GM10248 (cell line): ENCODE results near the gene MRS2.

Source experiments
- CTCF ChIA-PET: fragments of 300-600 bp; sonication (Branson Sonifier 250); formaldehyde crosslinking; extraction: SDS; loops from one replicate; lab custom pipeline; 2021; ENCODE audit warnings: antibody characterized with exemption; lab: Yijun Ruan, JAX
- POLR2A ChIA-PET: fragments of 350-650 bp; sonication (Branson Sonifier 250); formaldehyde crosslinking; extraction: SDS; loops from one replicate; lab custom pipeline; 2020; ENCODE audit warnings: antibody characterized with exemption; lab: Yijun Ruan, JAX
- DNase-seq: peaks from one replicate; pipeline ENCODE4 v3.0.0; 2012; ENCODE audit errors: extremely low spot score
- TF ChIP-seq, protein P1 (sequence below): IDR thresholded peaks from 2 replicates; pipeline ENCODE4 v1.5.1; 2012; ENCODE audit warnings: mild to moderate bottlenecking, low read depth; ENCODE audit errors: extremely low read depth, missing control alignments, control extremely low read depth

Gene MRS2

DNA sequence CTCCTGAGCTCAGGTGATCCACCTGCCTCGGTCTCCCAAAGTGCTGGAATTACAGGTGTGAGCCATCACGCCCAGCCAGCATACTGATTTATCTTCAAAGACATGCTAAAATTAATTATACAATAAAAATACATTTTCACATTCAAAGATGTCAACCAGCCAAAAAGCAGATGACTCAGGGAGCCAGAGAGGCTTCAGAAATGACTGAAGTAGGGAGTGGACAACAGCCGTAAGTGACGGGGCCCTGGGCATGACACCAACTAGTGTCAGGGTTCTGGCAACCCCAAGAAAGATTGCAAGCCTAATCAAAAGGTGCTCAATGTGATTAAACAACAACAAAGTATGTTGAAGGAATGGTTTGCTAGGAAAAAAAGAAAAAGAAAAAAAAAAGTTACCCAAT, 58.2 kb downstream of the MRS2 start:
- TF ChIP-seq, protein P1, sequence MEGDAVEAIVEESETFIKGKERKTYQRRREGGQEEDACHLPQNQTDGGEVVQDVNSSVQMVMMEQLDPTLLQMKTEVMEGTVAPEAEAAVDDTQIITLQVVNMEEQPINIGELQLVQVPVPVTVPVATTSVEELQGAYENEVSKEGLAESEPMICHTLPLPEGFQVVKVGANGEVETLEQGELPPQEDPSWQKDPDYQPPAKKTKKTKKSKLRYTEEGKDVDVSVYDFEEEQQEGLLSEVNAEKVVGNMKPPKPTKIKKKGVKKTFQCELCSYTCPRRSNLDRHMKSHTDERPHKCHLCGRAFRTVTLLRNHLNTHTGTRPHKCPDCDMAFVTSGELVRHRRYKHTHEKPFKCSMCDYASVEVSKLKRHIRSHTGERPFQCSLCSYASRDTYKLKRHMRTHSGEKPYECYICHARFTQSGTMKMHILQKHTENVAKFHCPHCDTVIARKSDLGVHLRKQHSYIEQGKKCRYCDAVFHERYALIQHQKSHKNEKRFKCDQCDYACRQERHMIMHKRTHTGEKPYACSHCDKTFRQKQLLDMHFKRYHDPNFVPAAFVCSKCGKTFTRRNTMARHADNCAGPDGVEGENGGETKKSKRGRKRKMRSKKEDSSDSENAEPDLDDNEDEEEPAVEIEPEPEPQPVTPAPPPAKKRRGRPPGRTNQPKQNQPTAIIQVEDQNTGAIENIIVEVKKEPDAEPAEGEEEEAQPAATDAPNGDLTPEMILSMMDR = no peak
- no peak for DNase-seq
- CTCF ChIA-PET = interaction anchor here (0.9 to 1.4 kb wide), 2 partner anchors 11 to 30 kb away, joined by 3 to 4 read pairs; no protein-coding TSS in a partner anchor
- POLR2A ChIA-PET = no interaction called here

DNA sequence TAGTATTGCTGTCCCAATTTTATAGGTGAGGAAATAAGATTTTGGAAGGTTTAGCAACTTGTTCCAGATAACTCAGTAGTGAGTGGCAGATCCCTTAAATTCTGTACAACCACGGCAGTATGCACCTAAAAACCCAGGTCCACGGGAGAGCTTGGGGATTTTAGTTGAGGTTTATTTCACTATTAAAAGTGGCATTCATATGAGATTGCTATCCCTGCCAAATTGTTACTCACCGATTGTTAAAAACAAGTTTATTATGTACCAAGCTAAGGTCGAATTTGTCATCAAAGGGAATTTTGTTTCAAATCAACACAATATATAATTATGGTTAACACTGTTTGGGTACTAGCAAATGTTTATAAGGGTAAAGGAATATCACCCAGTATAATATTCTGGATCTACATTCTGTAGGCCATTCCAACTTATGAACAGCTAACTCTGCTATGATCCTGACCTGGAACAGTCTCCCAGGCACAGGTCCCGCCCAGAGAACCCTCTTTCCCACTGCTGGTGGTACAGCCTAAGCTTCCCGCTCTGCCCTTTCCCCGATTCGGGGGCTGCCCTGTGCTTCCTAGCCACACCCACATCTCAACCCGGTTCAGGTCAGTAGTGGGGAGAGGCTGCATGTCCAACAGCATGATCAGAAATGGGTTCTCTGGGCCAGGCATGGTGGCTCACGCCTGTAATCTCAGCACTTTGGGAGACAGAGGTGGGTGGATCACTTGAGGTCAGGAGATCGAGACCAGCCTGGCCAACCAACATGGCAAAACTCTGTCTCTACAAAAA, 61.7 kb downstream of the MRS2 start:
- TF ChIP-seq, protein P1 = no peak
- DNase-seq = no peak
- ChIA-PET CTCF (interaction anchor here (1.3 to 2.3 kb wide), 4 partner anchors 10 to 30 kb away, joined by 3 to 6 read pairs (median 4); partner anchors contain the start of gene ALDH5A1), POLR2A (no interaction called here)

DNA sequence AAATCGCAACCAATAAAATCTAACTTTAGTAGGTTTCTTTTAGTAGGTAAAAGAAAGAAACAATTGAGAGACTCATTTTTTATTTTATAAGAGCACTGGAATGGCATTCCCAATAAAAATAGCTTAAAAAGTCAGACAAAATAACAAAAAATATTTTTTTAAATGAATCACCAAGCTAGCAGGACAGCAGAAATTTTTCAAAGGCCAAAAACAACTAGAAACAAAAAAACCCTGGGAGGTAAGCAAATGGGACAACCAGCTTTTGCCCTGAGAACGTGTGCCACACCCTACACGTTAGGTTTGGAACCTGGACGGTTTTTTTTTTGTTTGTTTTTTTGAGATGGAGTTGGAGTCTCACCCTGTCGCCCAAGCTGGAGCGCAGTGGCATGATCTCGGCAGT, 67.1 kb downstream of the MRS2 start:
- POLR2A ChIA-PET = no interaction called here
- CTCF ChIA-PET = interaction anchor here (1.0 to 1.3 kb wide), 2 partner anchors 11 to 25 kb away, joined by 3 to 4 read pairs; partner anchors contain the start of gene ALDH5A1
- TF ChIP-seq, protein P1 = no peak
- DNase-seq = no peak

DNA sequence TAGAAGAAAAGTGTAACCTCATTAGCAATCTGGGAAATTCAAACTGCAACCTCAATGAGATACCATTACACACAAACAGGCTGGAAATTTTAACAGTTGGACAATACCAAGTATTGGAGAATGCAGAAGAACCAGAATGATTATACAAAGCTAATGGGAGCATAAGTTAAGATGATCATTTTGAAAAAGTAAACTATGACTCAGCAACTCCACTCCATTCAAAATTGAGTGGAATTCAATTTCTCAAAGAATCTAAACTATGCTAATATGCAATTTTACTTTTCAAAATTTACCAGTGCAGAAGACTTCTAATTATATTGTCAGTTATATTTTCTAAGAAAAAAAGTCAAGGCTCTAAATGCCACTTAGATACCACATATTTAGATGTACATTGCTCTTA, 69.4 kb downstream of the MRS2 start:
- ChIA-PET CTCF (interaction anchor here (1.6 kb wide), 1 partner anchor 11 kb away, joined by 3 read pairs; no protein-coding TSS in a partner anchor), POLR2A (no interaction called here)
- TF ChIP-seq, protein P1 = no peak
- no peak for DNase-seq
